NB4 (cell line): ENCODE results near the gene FSD1L.

Source experiments
- DNase-seq: peaks from one replicate; pipeline ENCODE4 v3.0.0; 2010; ENCODE audit warnings: low read depth
- H3K4me3 ChIP-seq: one replicate; pipeline ENCODE4 v1.5.1; 2011; ENCODE audit warnings: mild to moderate bottlenecking, low read depth, low read length, moderate library complexity
- CTCF ChIP-seq: IDR thresholded peaks from one replicate; pipeline ENCODE4 v1.5.1; 2012; ENCODE audit warnings: low read depth, low read length
- MAX ChIP-seq: IDR thresholded peaks from 2 replicates; pipeline ENCODE4 v1.6.1; 2011; ENCODE audit warnings: low read depth, low read length
- MYC ChIP-seq: IDR thresholded peaks from 2 replicates; pipeline ENCODE4 v1.6.1; 2011; ENCODE audit warnings: low read depth, low read length
- POLR2A ChIP-seq: IDR thresholded peaks from 2 replicates; pipeline ENCODE4 v1.6.1; 2011; ENCODE audit warnings: mild to moderate bottlenecking; ENCODE audit not compliant: insufficient read length; ENCODE audit errors: extremely low read depth

FSD1L gene

DNA sequence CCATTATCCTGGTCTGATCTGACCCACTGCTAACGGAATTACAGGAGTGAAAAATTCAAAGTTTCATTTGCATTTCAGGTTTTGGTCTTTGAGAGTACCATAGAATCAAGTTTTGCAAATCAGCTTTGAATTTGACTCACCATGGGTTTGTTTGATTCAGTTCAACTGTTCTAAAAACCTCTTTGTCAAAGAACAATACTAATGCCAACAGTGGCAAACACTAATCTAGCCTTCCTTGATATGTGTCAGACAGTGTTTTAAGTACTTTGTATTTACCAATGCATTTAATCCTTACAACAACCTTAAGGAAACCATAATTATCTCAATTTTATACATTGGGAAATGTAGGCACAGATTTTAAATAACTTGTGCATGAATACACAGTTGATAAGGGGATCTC, 10.1 kb upstream of the FSD1L start:
- TF ChIP-seq POLR2A (no peak), CTCF (no peak), MAX (no peak), MYC (no peak)
- DNase-seq = no peak
- no peak overlapping the region for H3K4me3 ChIP-seq

- no peak for TF ChIP-seq POLR2A
- no peak for TF ChIP-seq CTCF
- TF ChIP-seq MYC = no peak
- TF ChIP-seq MAX = no peak
- DNase-seq = no peak
Observed at GRCh38 chr9:105438141-105438806, 9.6 kb upstream of the FSD1L start.

DNA sequence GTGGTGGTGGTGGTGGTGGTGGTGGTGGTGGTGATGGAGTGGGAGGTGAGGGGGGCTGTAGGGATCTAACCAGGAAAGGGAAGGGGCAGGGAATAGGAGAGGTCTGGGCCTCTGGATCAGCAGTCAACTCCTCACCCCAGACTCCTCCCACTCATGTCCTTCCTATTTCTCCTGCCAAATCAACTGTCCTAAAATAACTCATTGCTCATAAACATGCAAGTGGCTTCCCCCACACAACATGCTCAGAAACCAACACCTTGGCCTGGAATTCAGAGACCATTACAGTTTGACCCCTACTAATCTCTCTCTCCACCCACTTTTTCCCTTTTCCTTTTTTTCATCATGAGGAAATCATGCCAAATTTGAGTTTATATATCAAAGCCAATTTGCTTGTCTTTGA, 8.4 kb upstream of the FSD1L start:
- TF ChIP-seq MAX = no peak
- TF ChIP-seq MYC = no peak
- TF ChIP-seq POLR2A = no peak
- no peak for TF ChIP-seq CTCF
- no peak for DNase-seq
- H3K4me3 ChIP-seq = no peak overlapping the region

More at GRCh38 chr9:105438141-105438806, 9.6 kb upstream of the FSD1L start:
- no peak overlapping the region for H3K4me3 ChIP-seq

DNA sequence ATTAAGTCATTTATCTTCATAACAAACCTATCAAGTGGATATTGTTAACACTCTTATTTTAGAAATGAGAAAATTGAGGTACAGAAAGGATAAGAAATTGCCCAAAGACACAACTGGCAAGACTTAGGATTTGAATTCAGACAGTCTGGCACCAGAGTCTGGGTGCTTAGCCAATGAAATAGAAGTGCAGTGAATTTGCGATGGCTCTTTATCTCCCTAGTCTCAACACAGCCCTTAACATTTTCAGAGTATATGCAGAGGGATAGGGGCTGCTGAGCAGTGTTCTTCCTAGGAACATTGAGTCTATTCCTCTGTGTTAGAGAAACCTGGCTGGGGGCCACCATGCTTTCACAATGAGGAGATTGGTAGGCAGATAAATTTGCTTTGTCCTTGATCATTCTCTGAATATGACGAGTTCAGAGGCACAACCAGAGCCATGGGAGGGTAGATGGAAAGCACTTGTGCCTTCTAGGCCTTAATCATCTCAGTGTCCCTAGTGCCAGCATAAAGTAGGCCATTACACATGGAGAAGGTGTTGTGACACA, 6.1 kb upstream of the FSD1L start:
- no peak overlapping the region for H3K4me3 ChIP-seq
- DNase-seq = no peak
- no peak for TF ChIP-seq MYC
- no peak for TF ChIP-seq POLR2A
- no peak for TF ChIP-seq MAX
- TF ChIP-seq CTCF = no peak

DNA sequence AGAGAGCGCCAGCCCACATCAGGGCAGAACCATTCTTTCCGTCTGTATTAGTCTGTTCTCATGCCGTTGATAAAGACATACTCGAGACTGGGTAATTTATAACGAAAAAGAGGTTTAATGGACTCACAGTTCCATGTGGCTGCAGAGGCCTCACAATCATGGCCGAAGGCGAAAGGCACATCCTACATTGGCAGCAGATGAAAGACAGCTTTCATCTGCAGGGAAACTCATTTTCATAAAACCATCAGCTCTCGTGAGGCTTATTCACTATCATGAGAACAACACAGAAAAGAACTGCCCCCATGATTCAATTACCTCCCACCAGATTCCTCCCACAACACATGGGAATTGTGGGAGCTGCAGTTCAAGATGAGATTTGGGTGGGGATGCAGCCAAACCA, 4.7 kb upstream of the FSD1L start:
- no peak for DNase-seq
- no peak overlapping the region for H3K4me3 ChIP-seq
- TF ChIP-seq MYC (no peak), MAX (no peak), CTCF (no peak), POLR2A (no peak)
